GM18907 (cell line): ENCODE results near the gene GPR142.
"Not testable (repeated sequence)": the region's sequence is repeated elsewhere in the genome, so short reads cannot be mapped to it uniquely, and the experiment has no call there.

Experiments
- ATAC-seq: cut with Tn5 transposase; IDR thresholded peaks from one replicate; pipeline ENCODE4 v1.9.1; 2021; ENCODE audit warnings: mild to moderate bottlenecking, moderate library complexity; ENCODE audit not compliant: unreplicated experiment

Gene GPR142

GRCh38 chr17:74390680-74391653, 23.7 kb downstream of the GPR142 start:
- no peak for ATAC-seq

GRCh38 chr17:74391771-74392170, 24.5 kb downstream of the GPR142 start:
- no peak for ATAC-seq

GRCh38 chr17:74392848-74393247, 25.5 kb downstream of the GPR142 start:
- ATAC-seq: no peak

GRCh38 chr17:74393346-74393942, 26.1 kb downstream of the GPR142 start:
- ATAC-seq: no peak

- no peak for ATAC-seq
Measured at GRCh38 chr17:74394275-74394950, 27.1 kb downstream of the GPR142 start.

- ATAC-seq: no peak
Measured at GRCh38 chr17:74394977-74395376, 27.7 kb downstream of the GPR142 start.

- ATAC-seq: no peak
Measured at GRCh38 chr17:74396567-74396966, 29.3 kb downstream of the GPR142 start.

GRCh38 chr17:74402048-74402447, 34.7 kb downstream of the GPR142 start:
- ATAC-seq: no peak

GRCh38 chr17:74403512-74404137, 36.3 kb downstream of the GPR142 start:
- no peak for ATAC-seq

GRCh38 chr17:74404218-74404617, 36.9 kb downstream of the GPR142 start:
- no peak for ATAC-seq

- no peak for ATAC-seq
Measured at GRCh38 chr17:74404789-74405188, 37.5 kb downstream of the GPR142 start.

- ATAC-seq: not testable (repeated sequence)
Measured at GRCh38 chr17:74405311-74405710, 38.0 kb downstream of the GPR142 start.

- ATAC-seq: no peak
Measured at GRCh38 chr17:74407384-74407783, 40.1 kb downstream of the GPR142 start.

- ATAC-seq: no peak
Measured at GRCh38 chr17:74408262-74408661, 41.0 kb downstream of the GPR142 start.

- ATAC-seq: no peak
Measured at GRCh38 chr17:74408815-74409214, 41.5 kb downstream of the GPR142 start.

GRCh38 chr17:74410001-74410443, 42.7 kb downstream of the GPR142 start:
- ATAC-seq: no peak

- no peak for ATAC-seq
Measured at GRCh38 chr17:74412581-74412980, 45.3 kb downstream of the GPR142 start.

- no peak for ATAC-seq
Measured at GRCh38 chr17:74413491-74413890, 46.2 kb downstream of the GPR142 start.

GRCh38 chr17:74414510-74414909, 47.2 kb downstream of the GPR142 start:
- no peak for ATAC-seq

- ATAC-seq: no peak
Measured at GRCh38 chr17:74415608-74416396, 48.5 kb downstream of the GPR142 start.
